Vagina (tissue), 2 donors: Measurements from ENCODE around the gene TLR5. TPM values are rescaled to one million over a fixed set of nuclear protein-coding genes. Genes with fewer than 3 reads are reported as not detected.

Source experiments
- DNase-seq, 2 donors: peaks; one replicate each; pipeline ENCODE4 v3.0.0-alpha.2; 2017; ENCODE audit errors: extremely low spot score in 2 of 2
- H3K27ac ChIP-seq: fragments of 200-600 bp; sonication (generic); one replicate; pipeline ENCODE4 v1.5.1; 2019
- H3K27me3 ChIP-seq: fragments of 200-600 bp; sonication (generic); one replicate; pipeline ENCODE4 v1.5.1; 2019
- H3K36me3 ChIP-seq, 2 donors: fragments of 200-600 bp; sonication (generic); one replicate each; pipeline ENCODE4 v1.5.1; 2017 to 2019
- H3K4me1 ChIP-seq: fragments of 200-600 bp; sonication (generic); one replicate; pipeline ENCODE4 v1.5.1; 2019
- H3K4me3 ChIP-seq, 2 donors: fragments of 200-600 bp; sonication (generic); 1 replicate in 1 of 2; 2 replicates in 1 of 2; pipeline ENCODE4 v1.5.1; 2016 to 2019
- H3K9me3 ChIP-seq: fragments of 200-600 bp; sonication (generic); one replicate; pipeline ENCODE4 v1.5.1; 2019
- CTCF ChIP-seq, 3 experiments: fragments of 450-650 bp in 2 of 3; fragments of 200-600 bp in 1 of 3; sonication (generic) in 1 of 3; IDR thresholded peaks; one replicate each; pipeline ENCODE4 v1.5.1; 2017 to 2019; ENCODE audit warnings: antibody characterized with exemption in 3 of 3, mild to moderate bottlenecking in 2 of 3, moderate library complexity in 2 of 3
- POLR2A ChIP-seq, 2 donors: fragments of 450-650 bp; IDR thresholded peaks; one replicate each; pipeline ENCODE4 v1.6.1; 2017; ENCODE audit warnings: antibody characterized with exemption in 2 of 2, mild to moderate bottlenecking in 2 of 2, moderate library complexity in 2 of 2
- POLR2AphosphoS5 ChIP-seq, 2 donors: sonication (generic); formaldehyde crosslinking; IDR thresholded peaks; one replicate each; pipeline ENCODE4 v1.9.0; 2017; ENCODE audit warnings: antibody characterized with exemption in 2 of 2, mild to moderate bottlenecking in 2 of 2, low read depth in 1 of 2; ENCODE audit not compliant: insufficient read depth in 1 of 2
- intact Hi-C: fragments of 100-400 bp; cut with DNase I; formaldehyde crosslinking; loops from one replicate; pipeline ENCODE4 v1.15.1; 2023
- total RNA-seq: library from RNA; depleted of rRNA; stranded (reverse); fragments of >200 nt; gene quantifications from one replicate; pipeline ENCODE4 v1.2.3, GENCODE V29; 2016

Gene TLR5
- total RNA-seq, 1 donor from 2014 or later = 15.2 TPM

- Histone ChIP-seq H3K9me3 (no peaks in the 10 kb centered on the region), H3K27ac (no peak overlapping the region), H3K36me3 (no peaks in the 10 kb centered on the region), H3K4me1 (no peaks in the 10 kb centered on the region), H3K4me3 (no peak overlapping the region), H3K27me3 (no peaks in the 10 kb centered on the region)
- intact Hi-C loops = no loop called here
- TF ChIP-seq POLR2A (IDR thresholded peaks at IDR 0.05) (no peak), POLR2AphosphoS5 (IDR thresholded peaks at IDR 0.05; ENCODE audit: insufficient read depth in 1 of 2, low read depth in 1 of 2) (no peak), CTCF (IDR thresholded peaks at IDR 0.05) (no peak)
- no peak for DNase-seq
Measured at GRCh38 chr1:223067914-223068313, 75.1 kb downstream of the TLR5 start.

- Histone ChIP-seq H3K27me3 (no peaks in the 10 kb centered on the region), H3K36me3 (no peaks in the 10 kb centered on the region), H3K27ac (no peak overlapping the region), H3K9me3 (no peaks in the 10 kb centered on the region), H3K4me3 (no peak overlapping the region), H3K4me1 (no peaks in the 10 kb centered on the region)
- intact Hi-C loops = no loop called here
- TF ChIP-seq POLR2A (IDR thresholded peaks at IDR 0.05) = no peak
- no peak for TF ChIP-seq POLR2AphosphoS5 (IDR thresholded peaks at IDR 0.05; ENCODE audit: insufficient read depth in 1 of 2, low read depth in 1 of 2)
- no peak for TF ChIP-seq CTCF (IDR thresholded peaks at IDR 0.05)
- no peak for DNase-seq
Measured at GRCh38 chr1:223066415-223066814, 76.6 kb downstream of the TLR5 start.

- Histone ChIP-seq H3K27ac (no peak overlapping the region), H3K4me1 (no peaks in the 10 kb centered on the region), H3K36me3 (no peaks in the 10 kb centered on the region), H3K27me3 (no peaks in the 10 kb centered on the region), H3K4me3 (no peak overlapping the region), H3K9me3 (no peaks in the 10 kb centered on the region)
- intact Hi-C loops = no loop called here
- no peak for TF ChIP-seq POLR2AphosphoS5 (IDR thresholded peaks at IDR 0.05; ENCODE audit: insufficient read depth in 1 of 2, low read depth in 1 of 2)
- TF ChIP-seq CTCF (IDR thresholded peaks at IDR 0.05) = no peak
- TF ChIP-seq POLR2A (IDR thresholded peaks at IDR 0.05) = no peak
- no peak for DNase-seq
Measured at GRCh38 chr1:223062177-223062576, 80.9 kb downstream of the TLR5 start.

- intact Hi-C loops = no loop called here
- Histone ChIP-seq H3K4me3 (no peak overlapping the region), H3K4me1 (no peaks in the 10 kb centered on the region), H3K27ac (no peak overlapping the region), H3K9me3 (no peaks in the 10 kb centered on the region), H3K27me3 (no peaks in the 10 kb centered on the region), H3K36me3 (no peaks in the 10 kb centered on the region)
- TF ChIP-seq CTCF (IDR thresholded peaks at IDR 0.05) (no peak), POLR2AphosphoS5 (IDR thresholded peaks at IDR 0.05; ENCODE audit: insufficient read depth in 1 of 2, low read depth in 1 of 2) (no peak), POLR2A (IDR thresholded peaks at IDR 0.05) (no peak)
- DNase-seq = no peak
Measured at GRCh38 chr1:223059526-223059925, 83.5 kb downstream of the TLR5 start.

Other genes starting within 250 kb of the TLR5 start
- gene SUSD4, start 220.9 kb upstream of the TLR5 start, total RNA-seq = 26.3 TPM